Measurements from ENCODE around the gene TK1.
"Not testable (repeated sequence)": the region's sequence is repeated elsewhere in the genome, so short reads cannot be mapped to it uniquely, and the experiment has no call there.

Gene TK1, protein sequence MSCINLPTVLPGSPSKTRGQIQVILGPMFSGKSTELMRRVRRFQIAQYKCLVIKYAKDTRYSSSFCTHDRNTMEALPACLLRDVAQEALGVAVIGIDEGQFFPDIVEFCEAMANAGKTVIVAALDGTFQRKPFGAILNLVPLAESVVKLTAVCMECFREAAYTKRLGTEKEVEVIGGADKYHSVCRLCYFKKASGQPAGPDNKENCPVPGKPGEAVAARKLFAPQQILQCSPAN

DNA sequence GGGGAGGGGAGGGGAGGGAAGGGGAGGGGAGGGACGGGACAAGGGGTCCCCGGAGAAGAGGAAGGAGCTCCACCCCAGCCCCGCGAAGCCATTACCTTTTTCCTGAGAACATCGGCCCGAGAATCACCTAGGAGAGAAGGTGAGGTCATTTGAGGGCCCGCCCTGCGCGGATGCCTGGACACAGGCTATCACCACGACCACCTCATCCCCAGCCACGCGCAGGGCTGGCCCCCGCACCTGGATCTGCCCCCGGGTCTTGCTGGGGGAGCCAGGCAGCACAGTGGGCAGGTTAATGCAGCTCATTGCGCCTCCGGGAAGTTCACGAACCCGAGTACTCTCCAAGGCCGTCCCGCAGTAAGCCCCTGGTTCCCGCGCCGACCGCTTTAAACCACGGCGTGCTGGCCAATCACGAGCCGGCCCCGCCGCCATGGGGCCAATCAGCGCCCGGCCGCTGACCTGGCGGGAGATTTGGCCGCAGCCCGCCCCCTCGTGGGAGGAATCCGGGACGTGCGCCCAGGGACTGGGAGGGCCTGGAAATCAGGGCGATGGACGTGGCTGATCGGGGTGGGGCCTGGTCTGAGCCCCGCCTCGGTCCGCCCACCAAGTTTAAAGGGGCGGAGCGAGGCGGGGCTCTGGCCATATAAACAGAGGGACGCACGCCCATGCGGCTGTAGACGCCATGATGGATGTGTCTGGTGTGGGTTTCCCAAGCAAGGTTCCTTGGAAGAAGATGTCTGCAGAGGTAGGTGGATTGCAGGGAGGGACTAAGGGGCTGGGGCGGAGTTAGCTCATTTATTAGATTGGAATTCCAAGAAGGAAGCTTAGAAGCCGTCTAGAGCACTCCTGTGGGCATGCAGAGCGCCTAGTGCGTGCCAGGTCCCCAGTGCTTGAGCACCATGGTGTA is at the start of gene TK1, which contains the start of gene AFMID:
Gene TK1, minus strand, starts transcription at position 361 of the 904 bp plus-strand sequence. Its CDS starts 58 bp downstream, at position 303.
Gene AFMID, plus strand, starts transcription at position 671 of the 904 bp plus-strand sequence. Its CDS starts 9 bp downstream, at position 680.
- peak; percentile 94 for DNase-seq

DNA sequence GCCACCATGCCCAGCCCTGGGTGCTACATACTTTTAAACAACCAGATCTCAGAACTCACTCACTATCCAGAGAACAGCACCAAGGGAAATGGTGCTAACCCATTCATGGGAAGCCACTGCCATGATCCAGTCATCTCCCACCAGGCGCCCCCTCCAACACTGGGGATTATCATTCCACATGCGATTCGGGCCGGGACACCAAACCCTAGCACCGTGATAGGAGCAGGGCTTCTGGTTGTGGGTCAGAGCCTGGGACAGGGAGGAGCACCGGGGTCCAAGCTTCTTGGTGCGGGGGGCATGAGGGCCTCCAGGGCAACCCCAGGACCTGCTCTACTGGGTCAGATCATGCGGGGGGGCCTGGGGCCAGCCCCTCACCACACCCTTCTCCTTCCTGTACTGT is 49.0 kb upstream of the TK1 start:
- no peak for DNase-seq

DNA sequence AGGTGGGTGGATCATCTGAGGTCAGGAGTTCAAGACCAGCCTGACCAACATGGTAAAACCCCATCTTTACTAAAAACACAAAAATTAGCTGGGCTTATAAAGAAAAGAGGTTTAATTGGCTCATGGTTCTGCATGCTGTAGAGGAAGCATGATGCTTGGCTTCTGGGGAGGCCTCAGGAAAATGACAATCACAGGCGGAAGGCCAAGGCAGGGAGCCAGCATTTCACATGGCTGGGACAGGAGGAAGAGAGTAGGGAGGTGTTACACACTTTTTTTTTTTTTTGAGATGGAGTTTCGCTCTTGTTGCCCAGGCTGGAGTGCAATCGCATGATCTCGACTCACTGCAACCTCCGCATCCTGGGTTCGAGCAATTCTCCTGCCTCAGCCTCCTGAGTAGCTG is 48.2 kb upstream of the TK1 start:
- DNase-seq, result not testable (repeated sequence)

DNA sequence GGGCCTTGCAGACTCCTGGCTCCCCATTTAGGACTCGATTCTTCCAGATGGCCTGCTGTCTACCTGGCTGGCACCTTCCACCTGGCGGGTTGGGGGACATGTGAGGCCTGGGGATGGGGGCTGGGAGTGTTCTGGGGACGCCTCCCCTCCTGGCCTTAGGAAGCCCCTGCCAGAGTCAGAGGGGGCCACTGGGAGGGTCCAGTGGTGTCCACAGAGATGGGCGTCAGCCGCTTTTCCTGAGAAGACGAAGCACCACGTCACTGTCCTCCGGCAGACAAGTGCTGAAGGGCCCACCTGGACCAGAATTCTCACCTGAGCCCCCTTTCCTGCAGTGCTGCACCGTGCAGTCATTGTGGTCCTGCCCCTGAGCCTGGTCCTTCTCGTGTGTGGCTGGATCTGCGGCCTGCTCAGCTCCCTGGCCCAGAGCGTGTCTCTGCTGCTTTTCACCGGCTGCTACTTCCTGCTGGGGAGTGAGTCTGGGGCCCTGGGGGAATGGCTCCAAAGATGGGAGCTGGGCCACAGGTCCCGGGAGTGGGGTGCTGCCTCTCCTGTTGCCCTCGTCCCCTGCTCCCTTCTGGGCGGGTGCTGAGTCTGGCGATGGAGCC is 47.5 kb upstream of the TK1 start:
- no peak for DNase-seq

DNA sequence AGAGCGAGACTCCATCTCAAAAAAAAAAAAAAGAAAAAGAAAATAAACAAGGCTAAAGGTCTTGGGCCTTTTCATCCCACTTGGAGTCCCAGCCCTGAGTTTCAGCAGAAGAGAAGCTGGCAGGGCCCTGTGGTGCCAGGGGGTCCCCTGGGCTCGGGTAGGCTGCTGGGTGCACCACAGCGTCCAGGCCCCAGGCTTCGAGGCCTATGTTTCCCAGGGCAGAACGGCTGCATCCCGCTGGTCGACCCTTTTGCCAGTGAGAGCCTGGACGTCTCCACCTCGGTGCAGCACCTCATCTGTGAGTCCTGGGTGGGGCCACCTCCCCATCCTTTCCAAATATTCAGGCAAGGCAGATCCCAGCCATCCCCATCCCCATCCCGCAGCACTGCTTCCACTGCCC is 46.8 kb upstream of the TK1 start:
- DNase-seq, result no peak

DNA sequence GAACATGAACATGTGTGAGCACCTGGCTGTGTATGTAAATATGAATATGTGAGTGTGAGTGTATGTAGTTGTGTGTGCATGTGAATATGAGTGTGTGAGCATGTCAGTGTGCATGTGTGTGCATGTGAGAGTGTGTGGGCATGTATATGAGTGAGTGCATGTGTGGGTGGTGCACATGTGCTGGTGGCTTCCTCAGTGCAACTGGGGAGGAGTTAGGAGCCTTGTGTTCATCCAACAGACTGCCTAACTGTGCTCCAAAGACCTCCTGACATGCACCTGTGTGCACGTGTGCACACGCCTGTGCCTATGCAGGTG is 46.0 kb upstream of the TK1 start:
- no peak for DNase-seq

DNA sequence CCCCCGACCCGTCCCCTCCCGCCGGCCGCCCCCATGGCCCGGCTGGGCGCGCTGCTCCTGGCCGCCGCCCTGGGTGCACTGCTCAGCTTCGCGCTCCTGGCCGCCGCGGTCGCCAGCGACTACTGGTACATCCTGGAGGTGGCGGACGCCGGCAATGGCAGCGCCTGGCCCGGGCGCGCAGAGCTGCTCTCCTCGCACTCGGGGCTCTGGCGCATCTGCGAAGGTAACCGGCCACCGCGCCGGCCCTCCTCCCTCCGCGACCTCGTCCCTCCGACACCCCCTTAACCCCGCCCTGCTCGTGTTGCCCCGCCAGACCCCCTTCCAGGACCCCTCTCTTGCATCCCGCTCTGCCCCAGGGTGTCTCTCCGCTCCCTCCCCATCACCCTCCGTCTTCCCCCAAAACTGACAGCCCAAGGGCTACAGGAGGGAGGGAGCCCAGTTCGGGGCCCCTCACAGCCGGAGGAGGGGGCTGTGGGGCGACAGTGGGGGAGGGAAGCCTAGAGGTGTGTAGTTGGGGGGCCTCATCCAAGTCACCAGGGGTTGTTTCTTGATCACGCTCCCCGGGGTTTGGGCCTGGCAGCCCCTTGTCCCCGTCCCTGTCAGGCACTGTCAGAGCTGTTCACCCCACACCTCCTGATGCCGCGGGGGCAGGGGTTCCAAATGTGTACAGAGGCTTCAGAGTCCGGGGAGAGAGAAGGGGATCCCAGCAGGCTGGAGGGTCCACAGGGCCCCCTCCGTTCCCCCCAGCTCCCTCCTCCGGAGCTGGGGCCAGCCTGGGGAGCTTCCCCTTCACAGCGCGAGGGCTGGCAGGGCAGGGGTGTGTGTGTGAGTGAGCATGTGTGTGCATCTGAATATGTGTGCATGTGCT is 45.4 kb upstream of the TK1 start:
- no peak for DNase-seq

DNA sequence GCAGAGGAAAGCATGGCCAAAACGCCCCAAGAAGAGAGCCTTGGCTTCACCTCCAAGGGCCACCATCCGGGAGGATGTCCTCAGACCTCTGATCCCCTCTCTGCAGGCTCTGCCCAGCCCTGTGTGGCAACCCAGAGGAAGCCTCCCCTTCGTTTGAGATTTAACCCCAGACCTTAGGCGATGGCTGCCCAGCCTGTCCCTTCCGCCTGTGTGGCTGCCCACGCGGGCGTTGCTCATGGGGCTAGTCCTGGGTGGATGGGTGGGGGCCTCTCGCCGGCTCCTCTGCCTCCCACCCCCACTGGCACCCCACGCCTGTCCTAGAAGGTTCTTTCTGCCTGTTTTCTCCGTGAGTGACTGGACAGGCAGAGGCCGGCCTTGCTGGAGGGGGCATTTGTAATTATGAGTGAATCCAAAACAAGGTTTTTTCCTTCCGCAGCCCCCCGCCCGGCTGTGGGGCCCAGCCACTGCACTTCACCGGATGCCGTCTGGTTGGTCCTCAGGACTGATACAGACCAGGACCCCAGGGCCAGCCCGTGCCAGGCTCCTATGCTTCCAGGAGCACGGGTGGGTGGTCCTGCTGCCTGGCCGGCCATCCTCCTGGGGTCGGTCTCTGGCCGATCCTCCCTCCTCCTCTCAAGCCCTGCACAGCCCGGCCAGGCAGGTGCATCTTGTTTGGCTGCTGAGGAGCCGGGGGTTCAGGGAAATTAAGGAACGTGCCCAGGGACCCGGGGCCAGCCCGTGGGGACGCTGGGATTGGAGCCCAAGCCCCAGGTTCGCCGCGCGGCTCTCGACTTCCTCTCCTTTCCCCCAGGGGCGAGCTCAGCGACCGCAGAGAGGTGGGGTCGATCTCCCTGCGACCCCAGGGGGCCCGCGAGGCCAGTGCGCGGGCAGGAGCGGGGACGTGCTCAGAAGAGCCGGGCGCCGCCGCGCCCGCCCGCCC is 44.4 kb upstream of the TK1 start, which contains the start of gene TMEM235:
Gene TMEM235, plus strand, starts transcription at position 636 of the 940 bp plus-strand sequence. CDS start 393 bp downstream, outside the sequence.
- no peak for DNase-seq

DNA sequence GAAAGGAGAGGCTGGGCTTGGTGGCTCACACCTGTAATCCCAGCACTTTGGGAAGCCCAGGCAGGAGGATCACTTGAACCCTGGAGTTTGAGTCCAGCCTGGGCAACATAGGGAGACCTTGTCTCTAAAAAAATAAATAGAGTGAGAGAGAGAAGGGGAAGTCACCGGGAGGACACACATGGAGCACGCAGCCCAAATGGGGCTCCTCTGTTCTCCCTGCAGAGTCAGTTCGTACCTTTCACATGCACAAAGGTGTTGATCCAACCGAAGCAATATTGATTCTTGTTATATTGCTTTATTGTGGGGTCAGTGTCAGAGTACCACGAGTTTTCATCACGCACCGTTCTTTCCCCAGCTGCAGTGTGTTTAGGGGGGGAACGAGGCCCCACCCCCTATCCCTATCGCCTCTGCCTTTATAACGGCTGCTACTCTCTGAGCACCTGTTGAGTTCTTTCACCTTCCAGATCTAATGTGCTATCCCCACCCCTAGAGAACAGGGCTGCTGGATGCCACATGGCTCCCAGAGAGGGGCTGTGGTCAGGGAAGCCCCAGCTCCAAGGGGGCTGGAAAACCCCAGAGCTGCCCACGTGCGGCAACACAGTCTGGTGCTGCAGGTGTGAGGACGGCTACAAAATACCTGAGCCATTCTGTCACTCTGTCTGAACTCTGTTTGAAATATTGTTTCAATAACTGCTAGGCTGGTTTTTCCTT is 43.6 kb upstream of the TK1 start:
- no peak for DNase-seq

DNA sequence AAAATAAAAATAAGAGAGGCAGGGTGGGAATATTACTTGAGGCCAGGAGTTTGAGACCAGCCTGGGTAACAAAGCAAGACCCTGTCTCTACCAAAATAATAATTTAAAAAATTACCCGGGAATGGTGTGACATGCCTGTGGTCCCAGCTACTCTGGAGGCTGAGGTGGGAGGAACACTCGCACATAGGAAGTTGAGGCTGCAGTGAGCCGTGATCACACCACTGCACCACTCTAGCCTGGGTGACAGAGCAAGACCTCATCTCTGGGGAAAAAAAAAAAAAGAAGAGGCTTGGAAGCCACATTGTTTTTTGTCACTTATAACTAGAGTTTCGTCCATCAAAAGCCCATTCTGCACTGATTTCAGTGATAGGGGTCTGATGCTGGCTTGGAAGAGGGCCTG is 41.3 kb upstream of the TK1 start:
- DNase-seq, result no peak

DNA sequence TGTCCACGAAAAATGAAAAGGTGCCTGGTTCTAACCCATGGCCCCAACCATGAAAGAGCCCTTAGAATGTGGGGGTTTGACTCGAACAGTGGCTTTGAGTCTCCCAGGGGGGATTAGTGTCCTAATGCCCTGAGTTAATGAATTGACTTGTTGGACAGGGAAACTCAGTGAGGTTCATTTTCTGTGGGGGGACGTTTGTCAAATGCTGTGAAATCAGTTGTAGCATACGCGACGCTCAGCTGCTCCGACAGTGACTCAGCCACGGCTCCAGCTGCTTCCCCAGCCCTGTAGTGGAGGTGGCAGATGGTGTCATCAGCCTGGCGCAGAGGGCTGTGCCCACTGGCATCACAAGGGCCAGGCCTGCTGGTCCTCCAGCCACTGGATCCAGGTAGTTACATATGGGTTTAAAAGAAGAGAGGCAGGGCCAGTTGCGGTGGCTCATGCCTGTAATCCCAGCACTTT is 40.6 kb upstream of the TK1 start:
- no peak for DNase-seq

DNA sequence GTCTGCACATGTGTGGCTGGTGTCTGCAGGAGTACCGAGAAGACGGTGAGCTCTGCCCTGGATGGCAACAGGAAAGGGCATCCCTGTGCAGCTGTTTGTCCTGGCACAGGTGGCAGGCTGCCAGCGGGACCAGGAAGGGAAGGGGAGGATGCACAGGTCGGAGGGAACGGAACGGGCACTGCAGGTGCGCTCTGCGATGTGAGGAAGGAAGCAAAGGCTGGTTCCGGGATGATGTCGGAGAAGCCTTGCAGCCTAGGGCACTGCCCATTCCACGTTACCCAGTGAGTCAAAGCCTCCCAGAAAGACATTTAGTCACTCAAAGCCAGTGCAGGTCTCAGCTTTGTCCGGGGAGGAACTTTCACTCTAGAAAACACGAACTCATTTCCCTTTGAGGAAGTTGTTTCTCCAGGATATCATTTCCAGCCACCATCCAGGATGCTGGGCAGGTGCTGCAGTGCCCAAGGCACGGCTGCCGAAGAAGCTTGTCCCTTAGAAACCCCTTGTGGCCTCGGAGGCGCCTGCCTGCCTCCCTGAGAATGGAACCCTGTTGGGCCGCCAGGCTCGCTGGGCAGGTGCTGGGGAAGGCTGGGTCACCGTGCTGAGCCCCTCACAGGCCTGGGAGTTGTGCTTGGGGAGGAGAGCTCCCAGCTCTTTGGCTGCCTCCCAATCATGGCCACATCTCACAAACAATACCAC is 40.1 kb upstream of the TK1 start:
- no peak for DNase-seq

DNA sequence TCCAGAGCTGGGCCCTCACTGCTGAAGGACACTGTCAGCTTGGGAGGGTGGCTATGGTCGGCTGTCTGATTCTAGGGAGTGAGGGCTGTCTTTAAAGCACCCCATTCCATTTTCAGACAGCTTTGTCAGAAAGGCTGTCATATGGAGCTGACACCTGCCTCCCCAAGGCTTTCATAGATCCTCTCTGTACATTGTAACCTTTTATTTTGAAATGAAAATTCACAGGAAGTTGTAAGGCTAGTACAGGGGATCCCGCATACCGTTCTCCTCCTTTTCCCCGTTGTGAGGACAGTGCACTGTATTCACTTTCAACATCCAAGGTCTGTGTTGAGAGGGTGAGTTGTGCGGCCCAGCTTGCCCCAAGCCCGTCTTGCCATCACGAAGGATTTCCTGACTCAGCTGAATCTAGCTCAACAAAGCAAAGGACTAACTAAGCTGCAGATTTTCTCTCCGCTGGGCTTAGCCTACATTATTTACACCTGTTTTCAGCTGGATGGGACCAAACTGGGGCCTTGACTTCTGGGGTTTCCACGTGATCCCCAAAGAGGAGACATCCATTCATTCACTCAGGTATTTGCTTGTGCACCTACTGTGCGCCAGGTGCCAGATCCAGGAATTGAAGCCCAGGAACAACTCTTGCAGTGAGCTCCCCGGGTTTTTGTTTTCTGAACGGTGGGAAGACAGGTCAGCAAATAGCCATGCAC is 39.4 kb upstream of the TK1 start:
- no peak for DNase-seq

DNA sequence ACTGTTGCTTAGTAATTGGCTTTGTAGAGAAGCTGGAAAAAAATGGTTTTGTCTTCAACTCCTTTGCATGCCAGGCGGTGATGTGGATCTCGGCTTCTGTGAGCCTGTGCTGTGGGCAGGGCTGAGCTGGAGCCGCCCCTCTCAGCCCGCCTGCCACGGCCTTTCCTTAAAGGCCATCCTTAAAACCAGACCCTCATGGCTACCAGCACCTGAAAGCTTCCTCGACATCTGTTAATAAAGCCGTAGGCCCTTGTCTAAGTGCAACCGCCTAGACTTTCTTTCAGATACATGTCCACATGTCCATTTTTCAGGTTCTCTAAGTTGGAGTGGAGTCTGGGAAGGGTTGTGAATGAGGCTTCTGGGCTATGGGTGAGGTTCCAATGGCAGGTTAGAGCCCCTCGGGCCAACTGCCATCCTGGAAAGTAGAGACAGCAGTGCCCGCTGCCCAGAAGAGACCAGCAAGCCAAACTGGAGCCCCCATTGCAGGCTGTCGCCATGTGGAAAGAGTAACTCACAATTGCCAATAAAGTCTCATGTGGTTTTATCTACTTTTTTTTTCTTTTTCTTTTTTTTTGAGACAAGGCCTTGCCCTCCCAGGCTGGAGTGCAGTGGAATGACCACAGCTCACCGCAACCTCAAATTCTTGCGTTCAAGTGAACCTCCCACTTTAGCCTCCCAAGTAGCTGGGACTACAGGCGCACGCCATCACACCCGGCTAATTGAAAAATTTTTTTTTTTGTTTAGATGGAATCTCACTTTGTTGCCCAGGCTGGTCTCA is 38.4 kb upstream of the TK1 start:
- no peak for DNase-seq

DNA sequence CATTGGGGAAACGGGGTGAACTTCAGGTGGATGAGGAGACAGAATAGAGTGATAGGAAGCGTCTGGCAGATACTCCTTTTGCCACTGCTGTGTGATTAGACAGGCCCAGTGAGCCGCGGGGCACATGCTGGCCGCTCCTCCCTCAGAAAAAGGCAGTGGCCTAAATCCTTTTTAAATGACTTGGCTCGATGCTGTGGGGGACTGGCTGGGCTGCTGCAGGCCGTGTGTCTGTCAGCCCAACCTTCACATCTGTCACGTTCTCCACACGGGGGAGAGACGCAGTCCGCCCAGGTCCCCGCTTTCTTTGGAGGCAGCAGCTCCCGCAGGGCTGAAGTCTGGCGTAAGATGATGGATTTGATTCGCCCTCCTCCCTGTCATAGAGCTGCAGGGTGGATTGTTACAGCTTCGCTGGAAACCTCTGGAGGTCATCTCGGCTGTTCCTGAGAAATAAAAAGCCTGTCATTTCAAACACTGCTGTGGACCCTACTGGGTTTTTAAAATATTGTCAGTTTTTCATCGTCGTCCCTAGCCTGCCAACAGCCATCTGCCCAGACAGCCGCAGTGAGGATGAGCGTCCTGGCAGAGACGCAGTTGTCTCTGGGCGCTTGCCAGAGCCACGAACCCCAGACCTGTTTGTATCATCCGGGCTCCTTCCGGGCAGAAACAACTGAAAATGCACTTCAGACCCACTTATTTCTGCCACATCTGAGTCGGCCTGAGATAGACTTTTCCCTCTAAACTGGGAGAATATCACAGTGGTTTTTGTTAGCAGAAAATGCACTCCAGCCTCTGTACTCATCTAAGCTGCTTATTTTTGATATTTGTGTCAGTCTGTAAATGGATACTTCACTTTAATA is 37.6 kb upstream of the TK1 start:
- DNase-seq, result no peak

DNA sequence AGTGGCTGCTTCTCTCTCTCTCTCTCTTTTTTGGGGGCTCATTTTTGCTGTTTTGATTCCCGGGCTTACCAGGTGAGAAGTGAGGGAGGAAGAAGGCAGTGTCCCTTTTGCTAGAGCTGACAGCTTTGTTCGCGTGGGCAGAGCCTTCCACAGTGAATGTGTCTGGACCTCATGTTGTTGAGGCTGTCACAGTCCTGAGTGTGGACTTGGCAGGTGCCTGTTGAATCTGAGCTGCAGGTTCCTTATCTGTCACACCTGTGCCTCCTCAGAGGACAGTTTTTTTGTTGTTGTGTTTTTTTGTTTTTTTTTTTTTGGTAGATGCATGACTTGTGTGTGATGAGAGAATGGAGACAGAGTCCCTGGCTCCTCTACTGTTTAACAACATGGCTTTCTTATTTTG is 36.9 kb upstream of the TK1 start:
- DNase-seq, result no peak

DNA sequence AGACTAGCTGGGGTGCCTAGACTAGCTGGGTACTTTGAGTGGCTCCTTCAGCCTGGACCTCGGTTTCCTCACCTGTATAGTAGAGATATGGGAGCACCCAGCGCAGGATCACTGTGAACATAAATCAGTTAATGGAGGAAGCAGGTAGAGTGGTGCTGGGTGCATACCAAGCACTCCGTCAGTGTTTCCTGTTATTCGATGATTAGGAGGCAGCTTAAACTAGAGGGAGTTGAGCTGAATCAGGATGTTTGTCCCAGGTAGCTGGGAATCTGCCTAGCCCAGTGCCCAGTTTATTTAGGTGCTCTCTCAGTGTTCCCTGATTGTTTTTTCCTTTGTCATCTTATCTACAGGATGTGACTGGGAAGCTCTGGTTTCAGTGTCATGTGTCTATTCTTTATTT is 36.2 kb upstream of the TK1 start:
- DNase-seq, result no peak
